DND-41 (cell line): Measurements from ENCODE around the gene SH2D3A.
A peak's percentile ranks its signal among the peaks of the same experiment; 100 is the strongest.

Experiments used
- ATAC-seq: fragments of 200-7000 bp; cut with Tn5 transposase; 3 replicates; pipeline ENCODE4 v1.9.1; 2021; ENCODE audit warnings: low read depth; ENCODE audit not compliant: insufficient read depth
- DNase-seq: peaks from one replicate; pipeline ENCODE4 v3.0.0-alpha.2; 2020
- H2AFZ ChIP-seq: 2 replicates; pipeline ENCODE4 v1.6.0; 2012; ENCODE audit warnings: low read depth, low read length
- H3K27ac ChIP-seq: 2 replicates; pipeline ENCODE4 v1.5.1; 2012; ENCODE audit warnings: low read length, inconsistent platforms
- H3K27me3 ChIP-seq: fragments of 200-600 bp; sonication (generic); 2 replicates; pipeline ENCODE4 v1.6.0; 2012; ENCODE audit warnings: low read length, mild to moderate bottlenecking, inconsistent platforms; ENCODE audit not compliant: insufficient read depth, poor library complexity
- H3K36me3 ChIP-seq: 2 replicates; pipeline ENCODE4 v1.5.1; 2012; ENCODE audit warnings: low read length, inconsistent platforms; ENCODE audit not compliant: insufficient read depth
- H3K4me1 ChIP-seq: 2 replicates; pipeline ENCODE4 v1.5.1; 2012; ENCODE audit warnings: mild to moderate bottlenecking, low read length; ENCODE audit not compliant: insufficient read depth
- H3K4me2 ChIP-seq: 2 replicates; pipeline ENCODE4 v1.6.0; 2012; ENCODE audit warnings: mild to moderate bottlenecking, moderate library complexity, low read length, inconsistent platforms; ENCODE audit not compliant: insufficient read depth
- H3K4me3 ChIP-seq, 2 experiments: fragments of 200-600 bp in 1 of 2; shearing (Covaris generic) in 1 of 2; 2 replicates each; pipeline ENCODE4 v1.5.1; 2012 to 2016; ENCODE audit warnings: inconsistent platforms in 2 of 2, low read length in 2 of 2, mild to moderate bottlenecking in 2 of 2, low read depth in 1 of 2, moderate library complexity in 1 of 2
- H3K79me2 ChIP-seq: 2 replicates; pipeline ENCODE4 v1.6.0; 2012; ENCODE audit warnings: low read length, inconsistent platforms; ENCODE audit not compliant: insufficient read depth
- H3K9ac ChIP-seq: 2 replicates; pipeline ENCODE4 v1.6.0; 2012; ENCODE audit warnings: low read depth, mild to moderate bottlenecking, inconsistent platforms, low read length, moderate library complexity
- H3K9me3 ChIP-seq: 2 replicates; pipeline ENCODE4 v1.5.1; 2012; ENCODE audit warnings: low read length, moderate library complexity, mild to moderate bottlenecking, inconsistent platforms; ENCODE audit not compliant: insufficient read depth, severe bottlenecking
- H4K20me1 ChIP-seq: 2 replicates; pipeline ENCODE4 v1.6.0; 2012; ENCODE audit warnings: low read length; ENCODE audit not compliant: insufficient read depth
- EZH2 ChIP-seq: IDR thresholded peaks from 3 replicates; pipeline ENCODE4 v1.6.1; 2012; ENCODE audit warnings: borderline replicate concordance, low read depth, mild to moderate bottlenecking, moderate library complexity, low read length, inconsistent platforms; ENCODE audit not compliant: severe bottlenecking
- TF ChIP-seq, protein P1 (sequence below): IDR thresholded peaks from 2 replicates; pipeline ENCODE4 v1.5.1; 2012; ENCODE audit warnings: borderline replicate concordance, low read length, moderate library complexity, mild to moderate bottlenecking; ENCODE audit not compliant: poor library complexity, severe bottlenecking; ENCODE audit errors: extremely low read depth

The SH2D3A gene

DNA sequence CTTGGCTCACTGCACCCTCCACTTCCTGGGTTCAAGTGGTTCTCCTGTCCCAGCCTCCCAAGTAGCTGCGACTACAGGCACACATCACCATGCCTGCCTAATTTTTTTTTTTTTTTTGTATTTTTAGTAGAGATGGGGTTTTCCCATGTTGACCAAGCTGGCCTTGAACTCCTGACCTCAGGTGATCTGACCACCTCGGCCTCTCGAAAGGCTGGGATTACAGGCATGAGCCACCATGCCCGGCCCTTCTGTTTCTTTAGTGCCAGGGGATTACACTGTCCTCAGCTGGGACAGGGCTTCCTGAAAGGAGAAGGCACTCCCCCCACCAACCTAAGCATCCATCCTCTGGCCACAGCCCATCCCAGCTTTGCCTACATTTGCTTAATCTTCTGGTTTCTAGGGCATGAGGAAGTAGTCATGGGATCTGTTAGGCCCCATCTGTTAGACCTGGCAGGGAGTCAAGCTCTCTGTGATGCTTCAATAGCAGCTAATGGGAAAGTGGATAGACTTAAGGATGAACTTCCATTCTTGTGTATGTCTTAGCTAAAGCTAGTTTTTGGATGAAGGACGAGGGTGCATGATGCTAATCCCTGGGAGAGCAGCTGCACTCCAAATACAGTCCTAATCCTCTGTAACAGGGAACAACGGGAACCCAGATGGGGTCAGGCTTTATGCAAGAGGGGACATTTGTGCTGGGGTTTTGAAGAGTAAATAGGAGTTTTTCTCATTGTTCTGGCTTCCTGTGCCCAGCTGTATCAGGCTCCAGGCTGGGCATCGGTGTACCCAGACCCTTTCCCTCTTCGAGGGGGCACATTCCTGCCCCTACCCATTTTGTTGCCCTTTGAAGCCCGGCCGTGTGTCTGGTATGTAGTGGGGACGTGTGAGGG, 7.8 kb upstream of the SH2D3A start:
- ATAC-seq (no peak), DNase-seq (no peak)
- Histone ChIP-seq H3K4me2 (peak overlapping the region; percentile 15), H3K36me3 (peaks cover 17% of the 10 kb centered on the region), H3K4me3 (no peak overlapping the region), H3K9ac (no peak overlapping the region), H3K27ac (no peak overlapping the region), H3K79me2 (peaks cover 71% of the 10 kb centered on the region), H3K4me1 (peaks cover 26% of the 10 kb centered on the region), H2AFZ (no peak overlapping the region), H3K9me3 (no peaks in the 10 kb centered on the region), H4K20me1 (peaks cover 30% of the 10 kb centered on the region), H3K27me3 (no peaks in the 10 kb centered on the region)
- TF ChIP-seq, protein P1, sequence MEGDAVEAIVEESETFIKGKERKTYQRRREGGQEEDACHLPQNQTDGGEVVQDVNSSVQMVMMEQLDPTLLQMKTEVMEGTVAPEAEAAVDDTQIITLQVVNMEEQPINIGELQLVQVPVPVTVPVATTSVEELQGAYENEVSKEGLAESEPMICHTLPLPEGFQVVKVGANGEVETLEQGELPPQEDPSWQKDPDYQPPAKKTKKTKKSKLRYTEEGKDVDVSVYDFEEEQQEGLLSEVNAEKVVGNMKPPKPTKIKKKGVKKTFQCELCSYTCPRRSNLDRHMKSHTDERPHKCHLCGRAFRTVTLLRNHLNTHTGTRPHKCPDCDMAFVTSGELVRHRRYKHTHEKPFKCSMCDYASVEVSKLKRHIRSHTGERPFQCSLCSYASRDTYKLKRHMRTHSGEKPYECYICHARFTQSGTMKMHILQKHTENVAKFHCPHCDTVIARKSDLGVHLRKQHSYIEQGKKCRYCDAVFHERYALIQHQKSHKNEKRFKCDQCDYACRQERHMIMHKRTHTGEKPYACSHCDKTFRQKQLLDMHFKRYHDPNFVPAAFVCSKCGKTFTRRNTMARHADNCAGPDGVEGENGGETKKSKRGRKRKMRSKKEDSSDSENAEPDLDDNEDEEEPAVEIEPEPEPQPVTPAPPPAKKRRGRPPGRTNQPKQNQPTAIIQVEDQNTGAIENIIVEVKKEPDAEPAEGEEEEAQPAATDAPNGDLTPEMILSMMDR: no peak
- TF ChIP-seq EZH2: no peak

DNA sequence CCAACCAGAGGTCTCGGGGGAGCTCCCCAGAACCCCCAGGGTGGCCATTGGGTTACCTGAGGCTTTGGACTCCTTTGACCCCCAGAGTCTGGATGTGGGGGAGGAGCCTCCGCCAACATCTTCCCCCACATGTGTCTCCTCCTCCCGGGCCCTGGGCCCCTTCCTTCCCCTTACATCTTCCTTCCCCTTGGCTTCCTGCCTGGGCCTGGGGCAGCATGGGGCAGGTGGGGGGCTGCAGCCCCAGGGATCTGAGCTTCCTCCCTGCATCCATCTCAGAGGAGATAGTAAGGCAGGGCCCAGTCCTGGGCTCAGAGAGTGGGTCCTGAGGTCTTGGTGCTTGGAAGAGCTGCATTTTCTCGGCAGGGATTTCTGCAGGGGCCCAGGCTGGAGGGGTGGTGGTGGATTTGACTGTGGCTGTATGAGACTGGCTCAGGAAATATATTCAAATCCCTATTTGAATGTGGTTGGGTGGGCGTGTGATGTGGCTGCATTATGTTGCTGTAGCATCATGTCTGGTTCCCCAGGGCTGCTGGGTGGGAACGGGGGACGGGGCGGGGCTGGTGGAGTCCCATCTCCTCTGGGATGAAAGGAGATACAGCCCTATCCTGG, 6.2 kb upstream of the SH2D3A start:
- H3K79me2 ChIP-seq: peaks cover 57% of the 10 kb centered on the region
- H3K36me3 ChIP-seq: peaks cover 17% of the 10 kb centered on the region
- H3K4me2 ChIP-seq: peak overlapping the region; percentile 75
- H3K9me3 ChIP-seq: no peaks in the 10 kb centered on the region
- no peak for TF ChIP-seq EZH2
- TF ChIP-seq, protein P1: no peak
- peak overlapping the region; percentile 84 to 99 for H3K4me3 ChIP-seq
- DNase-seq (peak; percentile 80), ATAC-seq (peak; percentile 74)
- peak overlapping the region; percentile 79 for H3K9ac ChIP-seq
- H2AFZ ChIP-seq: peak overlapping the region; percentile 37
- no peaks in the 10 kb centered on the region for H3K27me3 ChIP-seq
- peaks cover 26% of the 10 kb centered on the region for H3K4me1 ChIP-seq
- H4K20me1 ChIP-seq: peaks cover 25% of the 10 kb centered on the region
- peak overlapping the region; percentile 92 for H3K27ac ChIP-seq

DNA sequence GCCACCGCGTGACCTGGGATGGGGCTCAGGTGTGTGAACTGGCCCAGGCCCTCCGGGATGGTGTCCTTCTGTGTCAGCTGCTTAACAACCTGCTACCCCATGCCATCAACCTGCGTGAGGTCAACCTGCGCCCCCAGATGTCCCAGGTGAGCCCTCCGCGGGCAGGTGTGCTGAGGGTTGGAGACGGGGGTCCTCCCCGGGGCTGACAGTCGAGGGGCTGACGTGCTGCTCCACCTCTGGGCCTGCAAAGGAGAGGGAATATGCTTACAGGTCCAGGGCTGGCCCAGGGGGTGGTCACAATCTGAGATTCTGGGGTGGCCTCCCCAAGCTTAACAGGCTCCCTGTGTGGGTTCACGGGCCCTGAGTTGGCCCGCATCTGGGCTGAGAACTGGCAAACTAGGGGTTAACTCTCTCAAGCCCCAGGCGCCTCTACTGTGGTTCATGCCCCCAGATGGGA, 5.7 kb upstream of the SH2D3A start:
- no peak; the same call in 2 of the 3 replicates for ATAC-seq
- TF ChIP-seq EZH2: no peak
- TF ChIP-seq, protein P1: no peak
- Histone ChIP-seq H3K79me2 (peaks cover 51% of the 10 kb centered on the region), H4K20me1 (peaks cover 25% of the 10 kb centered on the region), H3K27me3 (no peaks in the 10 kb centered on the region), H3K9me3 (no peaks in the 10 kb centered on the region), H3K4me3 (peak overlapping the region; percentile 84 to 99), H3K4me2 (peak overlapping the region; percentile 75), H3K27ac (peak overlapping the region; percentile 92), H3K9ac (peak overlapping the region; percentile 79), H2AFZ (peak overlapping the region; percentile 37), H3K36me3 (peaks cover 17% of the 10 kb centered on the region), H3K4me1 (peaks cover 26% of the 10 kb centered on the region)
- DNase-seq: no peak
